Peyer's patch (tissue), 4 donors: Measurements from ENCODE around the gene CPVL. TPM values are rescaled to one million over a fixed set of nuclear protein-coding genes. Genes with fewer than 3 reads are reported as not detected.

Source experiments
- DNase-seq, 3 donors: peaks; one replicate each; pipeline ENCODE4 v3.0.0-alpha.2; 2017 to 2019
- H3K27ac ChIP-seq, 4 donors: fragments of 200-600 bp; sonication (generic); one replicate each; pipeline ENCODE4 v1.5.1; 2016 to 2019
- H3K27me3 ChIP-seq, 2 donors: fragments of 200-600 bp; sonication (generic); one replicate each; pipeline ENCODE4 v1.5.1; 2019
- H3K36me3 ChIP-seq, 3 donors: fragments of 200-600 bp; sonication (generic); one replicate each; pipeline ENCODE4 v1.5.1; 2016 to 2019
- H3K4me1 ChIP-seq, 4 donors: fragments of 200-600 bp; sonication (generic); one replicate each; pipeline ENCODE4 v1.5.1; 2016 to 2019
- H3K4me3 ChIP-seq, 4 donors: fragments of 200-600 bp; sonication (generic); 1 replicate in 3 of 4; 2 replicates in 1 of 4; pipeline ENCODE4 v1.5.1; 2016 to 2019; ENCODE audit warnings: mild to moderate bottlenecking in 1 of 4
- H3K9me3 ChIP-seq, 4 donors: fragments of 200-600 bp; sonication (generic); one replicate each; pipeline ENCODE4 v1.5.1; 2016 to 2019; ENCODE audit warnings: mild to moderate bottlenecking in 1 of 4
- CTCF ChIP-seq, 6 experiments: fragments of 450-650 bp in 4 of 6; fragments of 200-600 bp in 2 of 6; sonication (generic) in 1 of 6; IDR thresholded peaks; one replicate each; pipeline ENCODE4 v1.5.1; 2017 to 2019; ENCODE audit warnings: antibody characterized with exemption in 6 of 6, mild to moderate bottlenecking in 3 of 6, moderate library complexity in 1 of 6
- POLR2A ChIP-seq, 2 donors: fragments of 450-650 bp; IDR thresholded peaks; one replicate each; pipeline ENCODE4 v1.5.1; 2017; ENCODE audit warnings: antibody characterized with exemption in 2 of 2, mild to moderate bottlenecking in 2 of 2, moderate library complexity in 2 of 2
- total RNA-seq, 4 donors: library from RNA; depleted of rRNA; stranded (reverse); fragments of >200 nt; gene quantifications; one replicate each; pipeline ENCODE4 v1.1.0, GENCODE V29; 2016

Gene CPVL
- total RNA-seq, 4 donors from 2014 or later, result 2.5 to 16.5 (median 8.0) TPM

GRCh38 chr7:29192323-29192722 lies 46.0 kb upstream of the CPVL start:
- TF ChIP-seq POLR2A (IDR thresholded peaks at IDR 0.05) (no peak), CTCF (IDR thresholded peaks at IDR 0.05) (no peak)
- Histone ChIP-seq H3K4me3 (no peak overlapping the region), H3K9me3 (no peaks in the 10 kb centered on the region), H3K27ac (no peak overlapping the region), H3K36me3 (no peaks in the 10 kb centered on the region), H3K27me3 (no peaks in the 10 kb centered on the region), H3K4me1 (peaks cover 0 to 15% (median 0%) of the 10 kb centered on the region in 4 donors)
- DNase-seq, result no peak

GRCh38 chr7:29190349-29191045 lies 44.2 kb upstream of the CPVL start:
- TF ChIP-seq CTCF (IDR thresholded peaks at IDR 0.05) (no peak), POLR2A (IDR thresholded peaks at IDR 0.05) (no peak)
- Histone ChIP-seq H3K27me3 (no peaks in the 10 kb centered on the region), H3K4me1 (peaks cover 0 to 10% (median 0%) of the 10 kb centered on the region in 4 donors), H3K4me3 (no peak overlapping the region), H3K9me3 (no peaks in the 10 kb centered on the region), H3K27ac (no peak overlapping the region), H3K36me3 (no peaks in the 10 kb centered on the region)
- no peak for DNase-seq

- Histone ChIP-seq H3K27ac (no peak overlapping the region), H3K9me3 (no peaks in the 10 kb centered on the region), H3K4me1 (peaks cover 0 to 10% (median 0%) of the 10 kb centered on the region in 4 donors), H3K27me3 (no peaks in the 10 kb centered on the region), H3K36me3 (no peaks in the 10 kb centered on the region), H3K4me3 (peak overlapping the region in 2 of 4 donors; percentile 4 to 22)
- no peak for TF ChIP-seq POLR2A (IDR thresholded peaks at IDR 0.05)
- TF ChIP-seq CTCF (IDR thresholded peaks at IDR 0.05), result peak; percentile 21 to 87 (median 78)
- DNase-seq, result peak; percentile 39 to 81 (median 80)
Observed at GRCh38 chr7:29189743-29190201, 43.4 kb upstream of the CPVL start.

- no peak for TF ChIP-seq POLR2A (IDR thresholded peaks at IDR 0.05)
- TF ChIP-seq CTCF (IDR thresholded peaks at IDR 0.05), result no peak
Observed at GRCh38 chr7:29185613-29186012, 39.3 kb upstream of the CPVL start.

GRCh38 chr7:29184599-29184998 lies 38.3 kb upstream of the CPVL start:
- TF ChIP-seq CTCF (IDR thresholded peaks at IDR 0.05) (no peak), POLR2A (IDR thresholded peaks at IDR 0.05) (no peak)
- Histone ChIP-seq H3K4me1 (peaks cover 0 to 2% (median 0%) of the 10 kb centered on the region in 4 donors), H3K9me3 (no peaks in the 10 kb centered on the region), H3K27ac (no peak overlapping the region), H3K4me3 (no peak overlapping the region), H3K27me3 (no peaks in the 10 kb centered on the region), H3K36me3 (no peaks in the 10 kb centered on the region)
- no peak for DNase-seq

More at GRCh38 chr7:29185613-29186012, 39.3 kb upstream of the CPVL start:
- Histone ChIP-seq H3K4me3 (no peak overlapping the region), H3K27me3 (no peaks in the 10 kb centered on the region), H3K4me1 (peaks cover 0 to 10% (median 0%) of the 10 kb centered on the region in 4 donors), H3K27ac (no peak overlapping the region), H3K9me3 (no peaks in the 10 kb centered on the region), H3K36me3 (no peaks in the 10 kb centered on the region)
- no peak for DNase-seq
